Measurements from ENCODE around the gene CCDC3.

CCDC3 gene

DNA sequence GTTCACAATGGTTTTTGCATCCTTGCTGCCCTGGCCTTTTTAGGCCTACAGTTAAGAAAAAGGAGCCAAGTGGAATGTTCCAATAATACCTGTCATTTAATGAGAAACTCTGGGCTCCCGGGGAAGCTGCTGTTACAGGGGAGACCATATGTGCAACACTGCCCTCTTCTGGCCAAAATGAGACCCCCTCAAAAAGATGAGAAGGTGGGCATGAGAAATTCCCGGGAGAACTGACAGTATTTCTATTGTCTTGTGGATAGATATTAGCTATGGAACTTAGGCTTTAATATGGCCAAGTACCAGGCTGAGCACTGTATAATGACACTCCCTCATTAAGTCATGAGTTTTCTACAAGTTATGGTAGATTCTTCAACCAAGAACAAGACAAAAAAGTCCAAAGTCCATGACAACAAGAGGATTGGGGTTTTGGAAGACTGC, 99.4 kb downstream of the CCDC3 start:
- H3K27me3 ChIP-seq (ENCODE audit: control insufficient read depth, insufficient read depth, low read length): no peaks in the 10 kb centered on the region
- H3K4me2 ChIP-seq (ENCODE audit: low read length): no peak overlapping the region
- no peaks in the 10 kb centered on the region for H3K9me3 ChIP-seq (replicated peaks; ENCODE audit: low read length)
- H3K4me3 ChIP-seq (ENCODE audit: low read length): no peak overlapping the region
- H3K36me3 ChIP-seq (ENCODE audit: insufficient read depth, low read length): no peaks in the 10 kb centered on the region
- H3K4me1 ChIP-seq (ENCODE audit: control insufficient read depth, insufficient read depth, low read length): no peaks in the 10 kb centered on the region
- no peak overlapping the region for H3K9ac ChIP-seq (ENCODE audit: low read depth, low read length)

DNA sequence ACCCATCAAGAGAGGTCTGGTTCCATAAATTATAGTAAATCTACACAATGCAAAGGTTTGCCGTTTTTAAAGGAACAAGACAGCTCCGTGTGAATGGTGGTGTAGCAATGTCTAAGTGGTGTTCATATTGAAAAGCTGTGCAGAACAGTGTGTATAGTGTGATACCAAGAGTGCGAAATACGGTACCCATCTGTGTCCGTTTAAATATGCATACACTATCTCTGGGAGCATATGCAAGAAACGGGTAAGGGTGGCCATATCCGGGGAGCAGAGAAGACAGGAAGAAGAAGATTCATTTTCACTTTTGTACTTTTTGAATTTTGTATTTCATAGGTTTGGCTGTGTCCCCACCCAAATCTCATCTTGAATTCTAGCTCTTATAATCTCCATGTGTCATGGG, 102.0 kb downstream of the CCDC3 start:
- H3K36me3 ChIP-seq (ENCODE audit: insufficient read depth, low read length): no peaks in the 10 kb centered on the region
- no peaks in the 10 kb centered on the region for H3K9me3 ChIP-seq (replicated peaks; ENCODE audit: low read length)
- H3K4me3 ChIP-seq (ENCODE audit: low read length): no peak overlapping the region
- H3K9ac ChIP-seq (ENCODE audit: low read depth, low read length): no peak overlapping the region
- no peak overlapping the region for H3K4me2 ChIP-seq (ENCODE audit: low read length)
- H3K27me3 ChIP-seq (ENCODE audit: control insufficient read depth, insufficient read depth, low read length): peaks cover 3% of the 10 kb centered on the region
- no peaks in the 10 kb centered on the region for H3K4me1 ChIP-seq (ENCODE audit: control insufficient read depth, insufficient read depth, low read length)

DNA sequence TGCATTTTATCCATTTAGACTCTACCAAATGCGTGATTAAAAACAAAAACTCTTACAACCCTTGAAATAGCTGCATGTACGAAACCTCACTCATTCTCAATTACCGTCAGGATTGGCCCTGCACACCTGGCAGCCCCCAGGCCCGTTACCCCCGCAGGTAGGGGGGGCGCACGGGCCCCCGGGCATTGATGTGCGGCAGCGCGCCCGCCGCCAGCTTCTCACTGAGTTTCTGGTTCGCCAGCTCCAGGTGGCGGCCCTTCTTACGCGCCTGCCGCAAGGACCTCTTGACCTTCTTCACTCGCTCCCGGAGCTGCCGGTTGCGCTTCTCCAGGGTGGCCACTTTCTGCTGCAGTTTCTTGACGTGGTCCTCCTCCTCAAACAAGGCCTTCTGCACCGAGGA, 103.2 kb downstream of the CCDC3 start:
- Histone ChIP-seq H3K9me3 (replicated peaks; ENCODE audit: low read length) (no peaks in the 10 kb centered on the region), H3K4me3 (ENCODE audit: low read length) (no peak overlapping the region), H3K4me1 (ENCODE audit: control insufficient read depth, insufficient read depth, low read length) (no peaks in the 10 kb centered on the region), H3K27me3 (ENCODE audit: control insufficient read depth, insufficient read depth, low read length) (peaks cover 4% of the 10 kb centered on the region), H3K4me2 (ENCODE audit: low read length) (no peak overlapping the region), H3K9ac (ENCODE audit: low read depth, low read length) (no peak overlapping the region), H3K36me3 (ENCODE audit: insufficient read depth, low read length) (no peaks in the 10 kb centered on the region)

DNA sequence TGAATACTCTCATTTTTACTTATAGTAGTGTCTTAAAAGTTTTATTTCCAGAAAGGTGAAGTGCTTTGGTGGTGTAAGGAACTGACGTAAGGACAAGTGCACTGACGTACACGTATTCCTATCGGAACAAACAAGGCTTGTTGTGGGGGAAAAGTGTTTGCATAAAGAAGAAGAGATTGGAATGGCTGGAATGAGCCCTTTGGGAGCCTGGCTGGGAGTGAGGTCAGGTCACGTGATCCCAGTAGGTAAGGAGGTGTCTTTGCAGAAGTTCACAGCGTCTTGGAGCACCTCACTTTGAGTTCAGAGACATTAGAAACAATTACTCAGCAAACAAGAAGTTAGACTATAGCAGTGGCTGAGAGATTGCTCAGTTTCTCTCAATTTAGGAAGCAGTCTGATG, 104.2 kb downstream of the CCDC3 start:
- H3K4me2 ChIP-seq (ENCODE audit: low read length): no peak overlapping the region
- H3K36me3 ChIP-seq (ENCODE audit: insufficient read depth, low read length): no peaks in the 10 kb centered on the region
- no peaks in the 10 kb centered on the region for H3K9me3 ChIP-seq (replicated peaks; ENCODE audit: low read length)
- H3K4me3 ChIP-seq (ENCODE audit: low read length): no peak overlapping the region
- H3K27me3 ChIP-seq (ENCODE audit: control insufficient read depth, insufficient read depth, low read length): peaks cover 4% of the 10 kb centered on the region
- H3K4me1 ChIP-seq (ENCODE audit: control insufficient read depth, insufficient read depth, low read length): no peaks in the 10 kb centered on the region
- H3K9ac ChIP-seq (ENCODE audit: low read depth, low read length): no peak overlapping the region

DNA sequence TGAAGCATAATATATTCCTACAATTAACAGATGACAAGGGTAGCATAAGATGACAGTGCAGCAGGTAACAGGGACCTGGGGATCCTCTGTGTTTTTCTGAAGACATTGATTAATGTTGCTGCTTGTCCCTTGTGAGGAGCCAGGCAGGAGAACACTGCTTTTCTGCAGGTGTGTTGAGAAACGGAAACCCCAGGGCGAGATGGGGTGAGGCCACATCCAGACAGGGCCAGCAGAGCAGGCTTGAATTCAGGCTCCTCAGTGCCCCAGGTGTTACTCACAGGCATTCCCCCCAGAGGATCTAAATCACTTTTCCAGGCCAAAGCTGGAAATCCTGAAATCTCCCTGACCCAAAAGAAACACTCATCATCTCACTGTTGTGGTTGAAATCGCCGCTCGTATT, 105.3 kb downstream of the CCDC3 start:
- Histone ChIP-seq H3K4me2 (ENCODE audit: low read length) (no peak overlapping the region), H3K9me3 (replicated peaks; ENCODE audit: low read length) (no peaks in the 10 kb centered on the region), H3K4me3 (ENCODE audit: low read length) (no peak overlapping the region), H3K36me3 (ENCODE audit: insufficient read depth, low read length) (no peaks in the 10 kb centered on the region), H3K27me3 (ENCODE audit: control insufficient read depth, insufficient read depth, low read length) (peaks cover 6% of the 10 kb centered on the region), H3K9ac (ENCODE audit: low read depth, low read length) (no peak overlapping the region), H3K4me1 (ENCODE audit: control insufficient read depth, insufficient read depth, low read length) (no peaks in the 10 kb centered on the region)

DNA sequence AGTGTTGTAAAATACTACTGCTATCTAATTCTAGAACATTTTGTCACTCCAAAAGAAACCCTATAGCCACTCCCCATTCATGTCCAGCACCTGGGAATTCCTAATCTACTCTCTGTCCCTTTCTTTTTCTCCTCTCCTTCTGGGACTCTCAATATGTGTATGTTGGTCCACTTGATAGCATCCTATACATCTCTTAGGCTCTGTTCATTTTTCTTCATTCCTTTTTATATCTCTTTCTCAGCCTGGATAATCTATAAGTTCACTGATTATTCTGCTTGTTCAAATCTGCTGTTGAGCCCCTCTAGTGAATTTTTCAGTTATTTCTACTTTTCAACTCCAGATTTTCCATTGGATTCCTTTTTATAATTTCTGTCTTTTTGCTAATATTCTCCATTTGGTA, 108.6 kb downstream of the CCDC3 start:
- H3K4me1 ChIP-seq (ENCODE audit: control insufficient read depth, insufficient read depth, low read length): no peaks in the 10 kb centered on the region
- no peak overlapping the region for H3K4me2 ChIP-seq (ENCODE audit: low read length)
- no peak overlapping the region for H3K9ac ChIP-seq (ENCODE audit: low read depth, low read length)
- no peaks in the 10 kb centered on the region for H3K9me3 ChIP-seq (replicated peaks; ENCODE audit: low read length)
- no peaks in the 10 kb centered on the region for H3K36me3 ChIP-seq (ENCODE audit: insufficient read depth, low read length)
- H3K4me3 ChIP-seq (ENCODE audit: low read length): no peak overlapping the region
- H3K27me3 ChIP-seq (ENCODE audit: control insufficient read depth, insufficient read depth, low read length): peaks cover 6% of the 10 kb centered on the region

DNA sequence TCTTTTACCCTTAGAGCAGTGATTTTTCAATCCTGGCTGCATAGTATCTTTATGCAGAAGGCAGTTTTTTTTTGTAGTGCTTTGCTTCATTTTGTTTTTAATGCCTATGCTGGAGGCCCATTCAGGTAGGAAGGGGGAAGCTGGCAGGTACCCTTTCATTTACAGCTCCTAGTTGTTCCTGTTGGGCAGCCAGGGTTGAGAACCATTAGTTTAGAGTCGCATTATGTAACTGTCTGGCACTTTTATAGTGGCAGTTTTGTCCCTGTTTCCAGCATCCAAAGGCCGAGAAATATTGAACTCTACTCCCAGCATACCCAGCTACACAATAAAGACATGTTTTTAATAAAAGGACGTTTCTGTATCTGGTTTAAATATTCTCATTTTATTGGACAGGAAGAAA, 110.6 kb downstream of the CCDC3 start:
- Histone ChIP-seq H3K9me3 (replicated peaks; ENCODE audit: low read length) (no peaks in the 10 kb centered on the region), H3K36me3 (ENCODE audit: insufficient read depth, low read length) (no peaks in the 10 kb centered on the region), H3K4me1 (ENCODE audit: control insufficient read depth, insufficient read depth, low read length) (no peaks in the 10 kb centered on the region), H3K9ac (ENCODE audit: low read depth, low read length) (no peak overlapping the region), H3K4me3 (ENCODE audit: low read length) (no peak overlapping the region), H3K4me2 (ENCODE audit: low read length) (no peak overlapping the region), H3K27me3 (ENCODE audit: control insufficient read depth, insufficient read depth, low read length) (peaks cover 6% of the 10 kb centered on the region)

DNA sequence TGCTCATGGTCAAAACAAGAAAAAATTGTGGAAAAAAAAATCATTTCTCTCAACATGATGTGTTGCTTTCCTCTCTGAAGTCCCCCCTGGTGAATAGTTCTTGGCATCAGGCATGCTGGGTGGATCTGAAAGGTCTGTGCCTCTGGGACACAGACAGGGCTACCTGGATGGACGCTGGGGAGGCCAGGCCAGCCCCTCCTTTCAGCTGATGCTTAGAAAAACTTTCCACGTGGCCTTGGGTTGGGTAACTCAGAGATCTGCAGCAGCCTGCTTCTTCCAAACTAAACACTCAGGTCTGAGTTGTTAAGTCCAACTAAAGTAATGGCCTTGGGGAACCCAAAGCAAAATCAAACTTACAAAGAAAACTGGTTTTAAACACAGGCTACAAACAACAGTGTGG, 113.0 kb downstream of the CCDC3 start:
- Histone ChIP-seq H3K27me3 (ENCODE audit: control insufficient read depth, insufficient read depth, low read length) (peaks cover 2% of the 10 kb centered on the region), H3K9ac (ENCODE audit: low read depth, low read length) (no peak overlapping the region), H3K9me3 (replicated peaks; ENCODE audit: low read length) (no peaks in the 10 kb centered on the region), H3K4me1 (ENCODE audit: control insufficient read depth, insufficient read depth, low read length) (no peaks in the 10 kb centered on the region), H3K4me2 (ENCODE audit: low read length) (no peak overlapping the region), H3K4me3 (ENCODE audit: low read length) (no peak overlapping the region), H3K36me3 (ENCODE audit: insufficient read depth, low read length) (no peaks in the 10 kb centered on the region)

DNA sequence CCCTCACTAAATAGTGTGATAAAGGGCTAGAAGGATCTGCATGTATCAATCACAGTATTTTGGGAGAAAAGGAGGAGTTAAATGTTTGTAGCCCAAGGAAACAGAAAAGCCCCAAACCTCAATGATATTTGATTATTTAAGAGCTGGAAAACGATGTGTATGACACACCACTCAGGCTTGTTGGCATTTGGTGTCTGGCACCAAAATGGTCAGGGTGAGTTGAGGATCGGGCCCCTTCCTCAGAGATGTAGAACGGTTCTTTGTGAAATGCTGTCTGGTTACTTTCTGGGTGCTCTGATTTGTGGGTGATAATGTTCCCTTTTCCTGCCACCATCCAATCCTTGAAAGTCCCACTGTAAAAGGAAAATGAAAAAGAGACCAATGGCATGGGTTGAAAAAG, 113.7 kb downstream of the CCDC3 start:
- Histone ChIP-seq H3K4me1 (ENCODE audit: control insufficient read depth, insufficient read depth, low read length) (no peaks in the 10 kb centered on the region), H3K9ac (ENCODE audit: low read depth, low read length) (no peak overlapping the region), H3K4me2 (ENCODE audit: low read length) (no peak overlapping the region), H3K36me3 (ENCODE audit: insufficient read depth, low read length) (no peaks in the 10 kb centered on the region), H3K4me3 (ENCODE audit: low read length) (no peak overlapping the region), H3K27me3 (ENCODE audit: control insufficient read depth, insufficient read depth, low read length) (peaks cover 2% of the 10 kb centered on the region), H3K9me3 (replicated peaks; ENCODE audit: low read length) (no peaks in the 10 kb centered on the region)

DNA sequence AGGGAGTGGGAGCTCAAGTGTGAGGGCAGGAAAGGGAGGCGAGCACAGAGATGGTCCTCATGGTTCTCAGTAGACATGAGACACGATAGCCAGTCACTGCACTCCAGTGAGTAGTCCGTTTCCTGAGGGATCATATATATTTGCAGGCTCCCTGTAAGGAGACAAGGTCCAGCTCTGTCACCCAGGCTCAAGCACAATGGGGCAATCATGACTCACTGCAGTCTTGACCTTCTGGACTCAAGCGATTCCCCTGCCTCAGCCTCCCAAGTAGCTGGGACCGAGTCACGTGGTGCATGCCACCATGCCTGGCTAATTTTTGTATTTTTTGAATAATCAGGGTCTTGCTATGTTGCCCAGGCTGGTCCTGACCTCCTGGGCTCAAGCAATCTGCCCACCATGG, 116.7 kb downstream of the CCDC3 start:
- Histone ChIP-seq H3K9ac (ENCODE audit: low read depth, low read length) (no peak overlapping the region), H3K36me3 (ENCODE audit: insufficient read depth, low read length) (no peaks in the 10 kb centered on the region), H3K27me3 (ENCODE audit: control insufficient read depth, insufficient read depth, low read length) (no peaks in the 10 kb centered on the region), H3K9me3 (replicated peaks; ENCODE audit: low read length) (no peaks in the 10 kb centered on the region), H3K4me3 (ENCODE audit: low read length) (no peak overlapping the region), H3K4me1 (ENCODE audit: control insufficient read depth, insufficient read depth, low read length) (no peaks in the 10 kb centered on the region), H3K4me2 (ENCODE audit: low read length) (no peak overlapping the region)

DNA sequence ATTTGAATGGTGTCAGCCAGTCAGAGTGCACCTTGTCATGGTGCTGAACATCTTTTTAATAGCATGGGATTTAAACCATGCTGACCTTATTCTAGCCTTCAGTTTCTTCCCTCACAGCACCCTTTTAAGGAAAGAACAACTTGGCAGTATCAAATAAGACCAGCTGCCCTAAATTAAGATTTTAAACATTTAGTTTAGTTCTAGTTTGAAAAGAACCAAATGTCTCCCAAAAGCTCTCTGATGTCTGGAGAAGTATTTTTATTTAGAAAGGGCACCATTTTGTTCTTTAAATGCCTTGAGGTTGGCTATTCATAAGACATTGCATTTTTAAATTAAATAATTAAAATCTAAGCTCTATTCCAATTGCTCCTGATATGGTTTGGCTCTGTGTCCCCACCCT, 121.1 kb downstream of the CCDC3 start:
- H3K27me3 ChIP-seq (ENCODE audit: control insufficient read depth, insufficient read depth, low read length): peaks cover 9% of the 10 kb centered on the region
- H3K36me3 ChIP-seq (ENCODE audit: insufficient read depth, low read length): no peaks in the 10 kb centered on the region
- H3K4me1 ChIP-seq (ENCODE audit: control insufficient read depth, insufficient read depth, low read length): no peaks in the 10 kb centered on the region
- no peak overlapping the region for H3K4me3 ChIP-seq (ENCODE audit: low read length)
- no peak overlapping the region for H3K4me2 ChIP-seq (ENCODE audit: low read length)
- H3K9ac ChIP-seq (ENCODE audit: low read depth, low read length): no peak overlapping the region
- H3K9me3 ChIP-seq (replicated peaks; ENCODE audit: low read length): no peaks in the 10 kb centered on the region

DNA sequence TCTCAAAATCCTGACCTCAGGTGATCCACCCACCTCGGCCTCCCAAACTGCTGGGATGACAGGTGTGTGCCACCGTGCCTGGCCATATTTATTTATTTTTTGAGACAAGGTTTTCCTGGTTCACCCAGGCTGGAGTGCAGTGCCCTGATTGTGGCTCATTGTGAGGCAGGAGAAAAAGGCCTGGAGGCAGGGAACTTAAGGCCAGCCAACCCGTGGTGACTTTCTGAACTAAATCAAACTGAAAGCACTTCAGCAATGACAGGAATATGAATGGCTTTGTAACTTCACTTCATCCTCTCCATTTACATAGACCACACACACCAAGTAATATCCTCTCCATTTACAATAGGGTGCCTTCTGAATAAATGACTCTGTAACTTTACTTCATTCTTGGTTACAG, 124.4 kb downstream of the CCDC3 start:
- Histone ChIP-seq H3K4me1 (ENCODE audit: control insufficient read depth, insufficient read depth, low read length) (no peaks in the 10 kb centered on the region), H3K4me2 (ENCODE audit: low read length) (no peak overlapping the region), H3K9ac (ENCODE audit: low read depth, low read length) (no peak overlapping the region), H3K27me3 (ENCODE audit: control insufficient read depth, insufficient read depth, low read length) (peaks cover 9% of the 10 kb centered on the region), H3K9me3 (replicated peaks; ENCODE audit: low read length) (no peaks in the 10 kb centered on the region), H3K36me3 (ENCODE audit: insufficient read depth, low read length) (no peaks in the 10 kb centered on the region), H3K4me3 (ENCODE audit: low read length) (no peak overlapping the region)
